Prostate gland (tissue), 2 donors: ENCODE results near the gene CHI3L2.

Source experiments
- CTCF ChIP-seq, 4 experiments: fragments of 200-600 bp in 2 of 4; fragments of 450-650 bp in 2 of 4; sonication (generic) in 2 of 4; IDR thresholded peaks; 1 replicate in 3 of 4; 2 replicates in 1 of 4; pipeline ENCODE4 v1.5.1; 2016 to 2019; ENCODE audit warnings: antibody characterized with exemption in 4 of 4, mild to moderate bottlenecking in 2 of 4, moderate library complexity in 2 of 4
- POLR2A ChIP-seq: fragments of 450-650 bp; IDR thresholded peaks from one replicate; pipeline ENCODE4 v1.6.1; 2016; ENCODE audit warnings: antibody characterized with exemption, mild to moderate bottlenecking
- POLR2AphosphoS5 ChIP-seq: sonication (generic); formaldehyde crosslinking; IDR thresholded peaks from one replicate; pipeline ENCODE4 v1.6.1; 2017; ENCODE audit warnings: antibody characterized with exemption

- TF ChIP-seq CTCF (IDR thresholded peaks at IDR 0.05), result no peak
- no peak for TF ChIP-seq POLR2A
- TF ChIP-seq POLR2AphosphoS5, result no peak
Observed at GRCh38 chr1:111286912-111287311, 59.4 kb downstream of the CHI3L2 start.
